Tibial nerve (tissue), 3 donors: Measurements from ENCODE around the gene PPP4R3A.

Experiments
- EP300 ChIP-seq, 2 donors: sonication (generic); formaldehyde crosslinking; IDR thresholded peaks; one replicate each; pipeline ENCODE4 v1.6.1; 2017; ENCODE audit warnings: antibody characterized with exemption in 2 of 2, mild to moderate bottlenecking in 1 of 2
- POLR2A ChIP-seq, 2 donors: fragments of 450-650 bp; IDR thresholded peaks; one replicate each; pipeline ENCODE4 v1.6.1; 2017; ENCODE audit warnings: antibody characterized with exemption in 2 of 2, mild to moderate bottlenecking in 2 of 2, moderate library complexity in 2 of 2

DNA sequence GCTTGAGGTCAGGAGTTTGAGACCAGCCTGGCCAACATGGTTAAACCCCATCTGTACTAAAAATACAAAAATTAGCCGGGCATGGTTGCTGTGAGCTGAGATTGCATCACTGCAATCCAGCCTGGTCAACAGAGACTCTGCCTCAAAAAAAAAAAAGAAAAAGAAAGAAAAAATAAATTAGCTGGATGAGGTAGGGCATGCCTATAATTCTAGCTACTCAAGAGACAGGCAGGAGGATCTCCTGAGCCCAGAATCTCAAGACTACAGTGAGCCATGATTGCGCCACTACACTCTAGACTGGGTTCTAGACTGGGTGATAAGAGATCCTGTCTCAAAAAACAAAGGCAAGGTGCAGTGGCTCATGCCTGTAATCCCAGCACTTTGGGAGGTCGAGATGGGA lies 16.9 kb downstream of the PPP4R3A start:
- TF ChIP-seq EP300 (IDR thresholded peaks at IDR 0.05) (no peak), POLR2A (IDR thresholded peaks at IDR 0.05) (no peak)
